GM23338 (cell line): ENCODE results near the gene AP1AR. TPM values are rescaled to one million over a fixed set of nuclear protein-coding genes. Genes with fewer than 3 reads are reported as not detected.

ENCODE experiments used
- ATAC-seq: fragments of 200-7000 bp; cut with Tn5 transposase; 3 replicates; pipeline ENCODE4 v1.9.1; 2020
- DNase-seq: peaks from one replicate; pipeline ENCODE4 v3.0.0-alpha.2; 2015; ENCODE audit warnings: low spot score
- H2AFZ ChIP-seq: fragments of 200-600 bp; sonication (generic); 2 replicates; pipeline ENCODE4 v1.8.0; 2016; ENCODE audit warnings: antibody characterized with exemption, mild to moderate bottlenecking, moderate library complexity
- H3F3A ChIP-seq: fragments of 200-600 bp; sonication (generic); replicated peaks from 2 replicates; pipeline ENCODE4 v1.8.0; 2017; ENCODE audit warnings: antibody characterized with exemption, mixed run types, low read depth
- H3K27ac ChIP-seq: fragments of 200-600 bp; sonication (generic); 2 replicates; pipeline ENCODE4 v1.6.1; 2016; ENCODE audit warnings: low read depth
- H3K27me3 ChIP-seq: fragments of 200-600 bp; sonication (generic); 2 replicates; pipeline ENCODE4 v1.8.0; 2016; ENCODE audit warnings: mild to moderate bottlenecking, mixed run types, moderate library complexity; ENCODE audit not compliant: insufficient read depth
- H3K36me3 ChIP-seq: fragments of 200-600 bp; sonication (generic); 2 replicates; pipeline ENCODE4 v1.8.0; 2016; ENCODE audit warnings: mild to moderate bottlenecking; ENCODE audit not compliant: insufficient read depth
- H3K4me1 ChIP-seq: fragments of 200-600 bp; sonication (generic); 2 replicates; pipeline ENCODE4 v1.8.0; 2016; ENCODE audit warnings: mild to moderate bottlenecking, moderate library complexity; ENCODE audit not compliant: insufficient read depth
- H3K4me2 ChIP-seq: fragments of 200-600 bp; sonication (generic); 2 replicates; pipeline ENCODE4 v1.7.1; 2017; ENCODE audit warnings: mixed run types
- H3K4me3 ChIP-seq: fragments of 200-600 bp; sonication (generic); 2 replicates; pipeline ENCODE4 v1.6.1; 2016; ENCODE audit warnings: mixed run types
- H3K79me2 ChIP-seq: fragments of 200-600 bp; sonication (generic); replicated peaks from 2 replicates; pipeline ENCODE4 v1.8.0; 2017; ENCODE audit warnings: mild to moderate bottlenecking; ENCODE audit not compliant: insufficient read depth
- H3K9me2 ChIP-seq: fragments of 200-600 bp; sonication (generic); 2 replicates; pipeline ENCODE4 v1.8.0; 2017; ENCODE audit not compliant: insufficient read depth
- H4K20me1 ChIP-seq: fragments of 200-600 bp; sonication (generic); replicated peaks from 2 replicates; pipeline ENCODE4 v1.8.0; 2017; ENCODE audit warnings: mild to moderate bottlenecking; ENCODE audit not compliant: insufficient read depth
- H3K27ac Mint-ChIP-seq: 2 replicates; pipeline ENCODE4 v1.8.0; 2020; ENCODE audit warnings: inconsistent platforms, mild to moderate bottlenecking, moderate library complexity, mixed read lengths
- H3K27me3 Mint-ChIP-seq: 3 replicates; pipeline ENCODE4 v1.8.0; 2022; ENCODE audit warnings: low read depth, mild to moderate bottlenecking, moderate library complexity, mixed read lengths, inconsistent platforms; ENCODE audit not compliant: insufficient read depth, poor library complexity
- H3K36me3 Mint-ChIP-seq: 3 replicates; pipeline ENCODE4 v1.8.0; 2021; ENCODE audit warnings: low read depth, mild to moderate bottlenecking, inconsistent platforms, moderate library complexity, mixed read lengths
- H3K4me1 Mint-ChIP-seq: 3 replicates; pipeline ENCODE4 v1.8.0; 2020; ENCODE audit warnings: mild to moderate bottlenecking, inconsistent platforms, mixed read lengths
- H3K4me3 Mint-ChIP-seq: 3 replicates; pipeline ENCODE4 v1.8.0; 2021; ENCODE audit warnings: moderate library complexity, mild to moderate bottlenecking, inconsistent platforms, mixed read lengths
- H3K9me3 Mint-ChIP-seq: 3 replicates; pipeline ENCODE4 v1.8.0; 2020; ENCODE audit warnings: moderate library complexity, mild to moderate bottlenecking, inconsistent platforms, mixed read lengths
- NANOG ChIP-seq: IDR thresholded peaks from 2 replicates; pipeline ENCODE4 v1.6.1; 2016; ENCODE audit warnings: antibody characterized with exemption, borderline replicate concordance
- POLR2AphosphoS5 ChIP-seq: IDR thresholded peaks from 2 replicates; pipeline ENCODE4 v1.6.1; 2016; ENCODE audit warnings: antibody characterized with exemption, low read depth
- ZNF331 ChIP-seq: fragments of 250-450 bp; sonication (Bioruptor Pico); IDR thresholded peaks from 2 replicates; pipeline ENCODE4 v1.5.0; 2020; ENCODE audit warnings: low read depth, mild to moderate bottlenecking, moderate library complexity
- polyA plus RNA-seq: library from polyadenylated mRNA; unstranded; fragments of >200 nt; fragmentation: Nextera tagmentation; extraction: Ambion mirVana; gene quantifications from 2 replicates; pipeline ENCODE4 v1.2.1, GENCODE V29; 2016
- total RNA-seq: library from RNA; depleted of rRNA; stranded (reverse); fragments of >200 nt; shearing (Covaris generic); gene quantifications from 2 replicates; pipeline ENCODE4 v1.2.3, GENCODE V29; 2014
- TF ChIP-seq, protein P1 (sequence below): fragments of 250-450 bp; sonication (Bioruptor Pico); IDR thresholded peaks from 2 replicates; pipeline ENCODE4 v1.5.0; 2020; ENCODE audit warnings: mild to moderate bottlenecking, moderate library complexity

The AP1AR gene
- total and polyA plus RNA-seq, 2 experiments from 2014 or later = 17.5 to 28.0 TPM

DNA sequence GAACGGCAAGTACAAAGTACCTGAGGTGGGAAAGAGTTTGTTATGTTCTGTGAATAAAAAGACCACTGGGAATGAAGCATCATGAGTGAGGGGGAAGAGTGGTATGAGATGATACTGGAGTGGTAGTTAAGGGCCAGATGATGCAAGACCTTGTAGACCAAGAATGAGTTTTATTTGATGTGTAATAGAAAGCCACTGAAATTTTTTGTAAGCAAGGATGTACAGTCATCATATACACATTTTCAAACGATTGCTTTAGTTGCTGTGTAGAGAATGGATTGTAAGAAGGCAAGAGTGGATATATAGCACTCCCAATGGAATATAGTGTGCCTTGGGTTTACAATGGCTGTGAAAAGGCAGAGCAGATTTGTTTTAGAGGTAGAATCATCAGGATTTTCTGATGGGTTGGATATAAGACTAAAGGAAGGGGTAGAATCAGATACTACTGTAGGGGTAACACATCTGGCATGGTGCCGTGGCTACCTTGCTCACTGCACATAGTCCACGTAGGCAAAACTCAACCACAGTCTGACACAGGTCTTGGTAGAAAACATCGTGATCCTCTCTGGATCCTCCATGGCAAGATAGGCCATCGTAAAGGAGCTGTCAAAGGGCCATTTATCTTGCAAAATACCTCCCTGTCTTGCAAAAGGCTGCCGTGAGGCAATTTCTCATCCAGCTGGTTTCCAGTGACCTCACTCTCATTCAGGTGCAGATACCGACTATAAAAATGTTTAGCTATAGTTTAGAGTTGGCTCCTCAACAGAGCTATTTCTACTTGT, 39.2 kb downstream of the AP1AR start (continued):
- TF ChIP-seq, protein P1, sequence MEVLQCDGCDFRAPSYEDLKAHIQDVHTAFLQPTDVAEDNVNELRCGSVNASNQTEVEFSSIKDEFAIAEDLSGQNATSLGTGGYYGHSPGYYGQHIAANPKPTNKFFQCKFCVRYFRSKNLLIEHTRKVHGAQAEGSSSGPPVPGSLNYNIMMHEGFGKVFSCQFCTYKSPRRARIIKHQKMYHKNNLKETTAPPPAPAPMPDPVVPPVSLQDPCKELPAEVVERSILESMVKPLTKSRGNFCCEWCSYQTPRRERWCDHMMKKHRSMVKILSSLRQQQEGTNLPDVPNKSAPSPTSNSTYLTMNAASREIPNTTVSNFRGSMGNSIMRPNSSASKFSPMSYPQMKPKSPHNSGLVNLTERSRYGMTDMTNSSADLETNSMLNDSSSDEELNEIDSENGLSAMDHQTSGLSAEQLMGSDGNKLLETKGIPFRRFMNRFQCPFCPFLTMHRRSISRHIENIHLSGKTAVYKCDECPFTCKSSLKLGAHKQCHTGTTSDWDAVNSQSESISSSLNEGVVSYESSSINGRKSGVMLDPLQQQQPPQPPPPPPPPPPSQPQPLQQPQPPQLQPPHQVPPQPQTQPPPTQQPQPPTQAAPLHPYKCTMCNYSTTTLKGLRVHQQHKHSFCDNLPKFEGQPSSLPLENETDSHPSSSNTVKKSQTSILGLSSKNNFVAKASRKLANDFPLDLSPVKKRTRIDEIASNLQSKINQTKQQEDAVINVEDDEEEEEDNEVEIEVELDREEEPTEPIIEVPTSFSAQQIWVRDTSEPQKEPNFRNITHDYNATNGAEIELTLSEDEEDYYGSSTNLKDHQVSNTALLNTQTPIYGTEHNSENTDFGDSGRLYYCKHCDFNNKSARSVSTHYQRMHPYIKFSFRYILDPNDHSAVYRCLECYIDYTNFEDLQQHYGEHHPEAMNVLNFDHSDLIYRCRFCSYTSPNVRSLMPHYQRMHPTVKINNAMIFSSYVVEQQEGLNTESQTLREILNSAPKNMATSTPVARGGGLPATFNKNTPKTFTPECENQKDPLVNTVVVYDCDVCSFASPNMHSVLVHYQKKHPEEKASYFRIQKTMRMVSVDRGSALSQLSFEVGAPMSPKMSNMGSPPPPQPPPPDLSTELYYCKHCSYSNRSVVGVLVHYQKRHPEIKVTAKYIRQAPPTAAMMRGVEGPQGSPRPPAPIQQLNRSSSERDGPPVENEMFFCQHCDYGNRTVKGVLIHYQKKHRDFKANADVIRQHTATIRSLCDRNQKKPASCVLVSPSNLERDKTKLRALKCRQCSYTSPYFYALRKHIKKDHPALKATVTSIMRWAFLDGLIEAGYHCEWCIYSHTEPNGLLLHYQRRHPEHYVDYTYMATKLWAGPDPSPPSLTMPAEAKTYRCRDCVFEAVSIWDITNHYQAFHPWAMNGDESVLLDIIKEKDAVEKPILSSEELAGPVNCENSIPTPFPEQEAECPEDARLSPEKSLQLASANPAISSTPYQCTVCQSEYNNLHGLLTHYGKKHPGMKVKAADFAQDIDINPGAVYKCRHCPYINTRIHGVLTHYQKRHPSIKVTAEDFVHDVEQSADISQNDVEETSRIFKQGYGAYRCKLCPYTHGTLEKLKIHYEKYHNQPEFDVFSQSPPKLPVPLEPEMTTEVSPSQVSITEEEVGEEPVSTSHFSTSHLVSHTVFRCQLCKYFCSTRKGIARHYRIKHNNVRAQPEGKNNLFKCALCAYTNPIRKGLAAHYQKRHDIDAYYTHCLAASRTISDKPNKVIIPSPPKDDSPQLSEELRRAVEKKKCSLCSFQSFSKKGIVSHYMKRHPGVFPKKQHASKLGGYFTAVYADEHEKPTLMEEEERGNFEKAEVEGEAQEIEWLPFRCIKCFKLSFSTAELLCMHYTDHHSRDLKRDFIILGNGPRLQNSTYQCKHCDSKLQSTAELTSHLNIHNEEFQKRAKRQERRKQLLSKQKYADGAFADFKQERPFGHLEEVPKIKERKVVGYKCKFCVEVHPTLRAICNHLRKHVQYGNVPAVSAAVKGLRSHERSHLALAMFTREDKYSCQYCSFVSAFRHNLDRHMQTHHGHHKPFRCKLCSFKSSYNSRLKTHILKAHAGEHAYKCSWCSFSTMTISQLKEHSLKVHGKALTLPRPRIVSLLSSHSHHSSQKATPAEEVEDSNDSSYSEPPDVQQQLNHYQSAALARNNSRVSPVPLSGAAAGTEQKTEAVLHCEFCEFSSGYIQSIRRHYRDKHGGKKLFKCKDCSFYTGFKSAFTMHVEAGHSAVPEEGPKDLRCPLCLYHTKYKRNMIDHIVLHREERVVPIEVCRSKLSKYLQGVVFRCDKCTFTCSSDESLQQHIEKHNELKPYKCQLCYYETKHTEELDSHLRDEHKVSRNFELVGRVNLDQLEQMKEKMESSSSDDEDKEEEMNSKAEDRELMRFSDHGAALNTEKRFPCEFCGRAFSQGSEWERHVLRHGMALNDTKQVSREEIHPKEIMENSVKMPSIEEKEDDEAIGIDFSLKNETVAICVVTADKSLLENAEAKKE (CRISPR knock-in tag) = no peak
- TF ChIP-seq ZNF331 (CRISPR knock-in tag) (no peak), POLR2AphosphoS5 (no peak)

DNA sequence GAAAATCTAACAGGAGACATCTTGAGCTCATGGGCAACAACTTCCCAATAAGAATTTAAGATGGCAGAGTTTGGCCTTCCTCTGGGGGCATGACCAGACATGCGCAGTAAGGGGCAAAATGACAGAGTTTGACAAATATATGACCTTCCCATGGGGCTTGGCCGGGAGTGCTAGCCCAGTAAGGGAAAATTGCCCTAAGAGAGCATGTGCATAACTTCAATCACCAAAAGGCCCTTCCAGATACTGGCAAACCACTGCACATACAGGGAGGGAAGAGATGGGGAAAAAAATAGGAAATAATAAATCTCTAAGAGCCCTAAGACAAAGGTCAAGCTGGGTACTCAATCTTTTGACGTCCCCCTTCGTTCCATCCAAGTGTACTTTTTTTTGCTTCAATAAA, 40.7 kb downstream of the AP1AR start:
- peaks cover 20% of the 10 kb centered on the region for H3K4me1 Mint-ChIP-seq
- no peaks in the 10 kb centered on the region for H3K27me3 Mint-ChIP-seq
- Histone ChIP-seq H3K79me2 (no peaks in the 10 kb centered on the region), H3K27ac (no peak overlapping the region), H4K20me1 (no peaks in the 10 kb centered on the region), H3K4me2 (no peak overlapping the region), H3K27me3 (no peaks in the 10 kb centered on the region), H3K36me3 (no peaks in the 10 kb centered on the region), H2AFZ (no peak overlapping the region), H3K4me3 (no peak overlapping the region), H3K9me2 (no peaks in the 10 kb centered on the region), H3F3A (no peaks in the 10 kb centered on the region), H3K4me1 (peaks cover 20% of the 10 kb centered on the region)
- H3K9me3 Mint-ChIP-seq = peaks cover 10% of the 10 kb centered on the region; the same call in 2 of the 3 replicates
- ATAC-seq = no peak
- DNase-seq = no peak
- no peak overlapping the region for H3K27ac Mint-ChIP-seq
- H3K4me3 Mint-ChIP-seq = no peak overlapping the region
- H3K36me3 Mint-ChIP-seq = peaks cover 27% of the 10 kb centered on the region
- TF ChIP-seq POLR2AphosphoS5 (no peak), NANOG (no peak)
- TF ChIP-seq, protein P1 (CRISPR knock-in tag) = no peak
